ENCODE results near the gene CHD1. TPM values are rescaled to one million over a fixed set of nuclear protein-coding genes. Genes with fewer than 3 reads are reported as not detected.

CHD1 gene
- 27.7 to 34.9 TPM (median 31.1 TPM) in 5 replicates for total RNA-seq (2022; extraction: Qiagen RNA extraction)

GRCh38 chr5:98928873-98929709, at the start of gene CHD1:
CHD1 (minus strand) TSS chr5:98929007; CDS start chr5:98926386, 2,621 bp downstream.

Other genes starting within 250 kb of the CHD1 start
- gene RGMB, start 155.3 kb downstream of the CHD1 start, total RNA-seq (2022; extraction: Qiagen RNA extraction) = 6.0 to 8.0 TPM (median 7.5 TPM) in 5 replicates